ENCODE measurements around the gene BACE1.

Gene BACE1

DNA sequence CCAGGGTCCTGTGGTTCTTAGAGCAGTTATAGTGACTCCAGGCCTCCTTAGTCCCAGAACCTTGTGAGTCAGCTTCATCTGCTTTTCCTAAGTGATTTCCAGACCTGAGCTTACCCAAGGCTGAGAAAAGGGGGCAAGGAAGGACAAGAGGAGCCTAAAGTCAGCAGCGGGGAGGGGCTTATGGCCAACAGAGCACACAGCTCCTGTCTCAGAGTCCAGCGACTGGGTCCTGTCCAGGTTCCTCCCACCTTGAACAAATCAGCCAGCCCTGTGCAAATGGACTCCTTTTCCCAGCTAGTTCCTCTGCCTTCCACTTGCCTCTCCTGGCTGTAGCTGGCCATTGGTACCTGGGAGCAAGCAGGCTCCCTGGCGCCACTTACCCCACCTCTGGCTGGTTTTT, 10.9 kb downstream of the BACE1 start:
- no peak for DNase-seq

DNA sequence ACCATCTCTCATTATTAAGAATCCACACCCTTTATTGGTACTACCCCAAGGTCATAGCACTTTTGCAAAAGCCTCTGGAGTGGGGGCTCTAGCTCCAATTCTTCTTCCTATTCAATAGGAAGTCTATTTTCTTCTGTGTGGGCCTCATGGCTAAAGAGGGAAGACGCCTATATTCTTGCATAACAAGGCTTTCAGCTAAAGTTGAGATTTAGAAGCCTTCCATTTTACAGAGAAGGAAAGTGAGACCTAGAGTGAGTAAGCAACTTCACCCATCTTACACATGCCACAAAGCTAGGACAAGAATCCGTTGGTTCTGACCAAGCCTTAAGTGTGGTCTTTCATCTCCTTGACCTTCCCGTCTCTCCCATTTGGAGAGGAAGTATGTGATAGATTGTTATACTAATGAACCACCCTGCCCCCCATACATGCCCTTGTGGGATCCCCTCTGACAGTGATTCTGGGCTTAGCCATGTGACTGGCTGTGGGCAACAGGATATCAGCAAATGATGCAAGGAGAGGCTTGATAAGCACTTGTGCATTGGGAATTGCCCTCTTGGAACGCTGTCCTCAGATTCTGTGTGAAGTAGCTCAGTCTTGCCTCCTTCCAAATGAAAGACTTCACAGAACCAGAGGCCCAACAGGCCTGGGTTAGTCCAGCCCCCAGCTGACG, 12.3 kb downstream of the BACE1 start:
- DNase-seq, result no peak

DNA sequence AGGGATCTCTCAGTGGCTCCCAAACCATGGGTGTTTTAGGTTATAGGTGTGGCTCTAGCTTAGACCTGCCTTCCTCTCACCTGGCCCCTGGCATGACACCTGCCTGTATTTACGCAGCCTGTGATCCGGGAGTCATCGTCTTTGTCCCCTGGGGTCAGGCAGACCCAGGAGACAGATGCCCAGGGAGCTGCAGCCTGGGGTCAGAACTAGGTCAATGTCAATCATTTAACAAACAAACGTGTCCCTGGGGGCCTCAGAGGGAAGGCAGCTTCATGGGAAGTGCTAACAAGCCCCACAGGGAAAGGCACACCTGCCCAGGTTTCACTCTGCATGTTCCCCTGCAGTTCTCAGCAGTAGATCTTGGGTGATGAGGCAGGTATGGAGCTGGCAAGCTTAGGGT, 13.0 kb downstream of the BACE1 start:
- no peak for DNase-seq

DNA sequence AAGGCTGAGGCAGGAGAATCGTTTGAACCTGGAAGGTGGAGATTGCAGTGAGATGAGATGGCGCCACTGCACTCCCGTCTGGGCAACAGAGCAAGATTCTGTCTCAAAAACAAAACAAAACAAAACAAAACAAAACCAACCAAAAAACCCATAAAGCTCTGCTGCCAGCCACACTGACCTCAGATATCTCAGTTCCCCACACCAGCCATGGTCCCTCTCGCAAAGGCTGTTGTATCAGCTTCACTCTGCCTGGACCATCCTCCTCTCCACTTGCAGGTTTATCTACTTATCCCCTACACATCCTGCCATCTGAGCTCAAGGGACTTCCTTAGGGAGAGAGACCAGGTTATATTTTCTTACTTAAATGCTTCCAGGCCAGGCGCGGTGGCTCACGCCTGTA, 13.8 kb downstream of the BACE1 start:
- no peak for DNase-seq

DNA sequence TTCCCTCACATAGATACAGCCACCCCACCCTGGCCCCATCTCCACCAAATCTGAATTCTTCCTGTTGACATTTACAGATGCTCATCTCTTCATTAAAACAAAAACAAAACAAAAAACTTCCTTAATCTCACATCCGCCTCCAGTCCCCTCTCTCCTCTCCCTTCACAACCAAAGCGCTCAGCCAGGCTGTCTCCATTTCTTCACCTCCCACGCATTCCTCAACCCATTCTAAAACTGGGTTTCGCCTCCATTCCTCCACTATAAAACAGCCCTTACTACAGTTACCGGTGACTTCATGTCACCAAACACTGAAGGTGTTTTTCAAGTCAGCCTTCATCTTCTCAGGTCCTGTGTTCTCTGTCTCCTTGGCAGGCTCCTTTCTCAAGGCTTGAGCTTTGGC, 15.3 kb downstream of the BACE1 start:
- DNase-seq, result no peak

DNA sequence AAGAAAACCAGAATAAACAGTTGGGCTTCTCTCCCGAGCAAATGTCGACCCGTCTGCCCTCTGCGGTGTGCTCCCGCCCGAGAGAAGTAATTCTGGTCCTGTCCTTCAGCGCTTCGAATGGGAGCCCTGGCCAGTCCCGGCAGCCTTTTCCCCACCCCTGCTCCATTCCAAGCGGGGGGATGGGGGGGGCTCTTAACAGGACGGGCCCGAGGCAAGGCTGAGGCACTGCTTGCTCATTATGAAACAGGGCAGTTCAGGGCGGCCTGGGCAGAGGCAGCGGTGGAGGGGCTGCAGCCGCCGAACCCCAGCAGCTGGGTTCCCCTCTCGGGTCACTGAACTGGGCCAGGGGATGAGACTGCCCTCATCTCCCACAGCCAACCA, 15.8 kb downstream of the BACE1 start:
- no peak for DNase-seq

DNA sequence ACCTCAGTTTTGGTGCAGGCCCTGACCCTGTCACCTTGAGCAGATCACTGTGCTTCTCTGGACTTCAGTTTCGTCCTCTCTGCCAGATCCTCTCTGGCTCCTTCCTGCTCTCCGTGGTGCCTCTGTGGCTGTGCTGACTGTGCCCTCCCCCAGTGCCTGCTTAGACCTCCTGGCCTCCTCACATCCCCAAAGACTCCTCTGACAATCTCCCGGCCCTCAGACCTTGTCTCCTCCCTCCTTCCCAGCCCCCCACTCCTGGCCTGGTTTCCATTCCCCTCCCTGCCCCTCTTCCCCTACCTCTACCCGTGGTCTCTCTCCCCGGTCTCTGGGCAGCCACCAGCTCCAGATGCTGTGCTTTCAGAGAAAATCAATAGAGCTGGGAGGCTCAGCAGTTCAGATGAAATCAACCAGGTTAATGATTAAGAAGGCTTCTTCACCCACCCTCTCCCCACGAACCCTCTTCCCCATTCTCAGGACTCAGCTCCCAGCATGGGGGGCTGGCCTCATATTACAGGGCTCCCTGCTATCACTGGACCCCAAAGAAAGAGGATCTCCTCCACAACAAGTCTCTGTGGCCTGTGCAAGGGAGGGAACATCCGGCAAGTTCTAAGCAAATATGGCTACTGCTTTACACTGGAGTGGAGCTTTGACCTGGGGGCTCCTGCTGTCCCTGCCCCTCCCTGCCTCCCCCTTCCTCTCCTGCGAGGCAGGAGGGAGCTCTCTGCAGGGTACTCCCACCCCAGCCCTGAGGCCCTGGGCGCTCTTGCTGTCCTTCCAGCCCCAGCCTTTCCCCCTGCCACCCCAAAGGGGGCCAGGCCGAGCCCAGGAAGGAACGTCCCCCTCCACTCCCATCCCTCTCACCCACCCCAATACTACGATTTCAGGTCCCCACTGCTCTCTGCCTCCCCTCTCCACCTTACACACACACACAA, 16.4 kb downstream of the BACE1 start:
- DNase-seq, result no peak

DNA sequence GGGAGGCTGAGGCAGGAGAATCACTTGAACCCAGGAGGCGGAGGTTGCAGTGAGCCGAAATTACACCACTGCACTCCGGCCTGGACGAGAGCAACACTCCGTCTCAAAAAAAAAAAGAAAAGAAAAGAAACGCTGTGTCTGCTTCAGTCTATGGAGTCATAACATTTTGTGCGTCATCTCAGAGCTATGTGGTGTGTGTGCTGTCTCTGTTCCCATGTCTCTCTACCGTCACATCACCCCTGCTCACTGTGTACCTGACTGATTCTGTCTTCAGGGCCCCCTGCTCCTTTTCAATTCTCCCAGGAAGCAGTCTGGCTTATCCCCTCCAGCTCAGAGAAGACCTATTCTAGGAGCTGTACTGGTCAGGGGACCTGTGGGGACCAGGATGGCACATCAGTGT, 17.9 kb downstream of the BACE1 start:
- DNase-seq, result no peak

DNA sequence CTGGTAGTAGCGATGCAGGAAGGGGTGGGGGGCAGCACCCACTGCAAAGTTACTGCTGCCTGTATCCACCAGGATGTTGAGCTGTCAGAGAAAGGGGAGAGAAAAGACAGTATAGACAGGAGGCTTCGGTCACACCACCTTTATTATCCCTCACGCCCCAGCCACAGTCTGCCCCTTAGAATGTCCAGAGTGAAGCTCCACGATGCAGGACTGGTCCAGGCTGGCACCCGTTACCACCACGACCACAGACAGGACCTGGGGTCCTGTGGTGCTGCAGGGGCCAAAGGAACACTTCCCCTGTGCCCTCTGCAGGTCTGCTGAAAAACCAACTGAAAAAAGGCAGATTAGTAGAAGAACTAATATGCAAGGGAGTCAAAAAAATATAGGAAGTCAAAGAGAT, 19.2 kb downstream of the BACE1 start:
- DNase-seq, result no peak

DNA sequence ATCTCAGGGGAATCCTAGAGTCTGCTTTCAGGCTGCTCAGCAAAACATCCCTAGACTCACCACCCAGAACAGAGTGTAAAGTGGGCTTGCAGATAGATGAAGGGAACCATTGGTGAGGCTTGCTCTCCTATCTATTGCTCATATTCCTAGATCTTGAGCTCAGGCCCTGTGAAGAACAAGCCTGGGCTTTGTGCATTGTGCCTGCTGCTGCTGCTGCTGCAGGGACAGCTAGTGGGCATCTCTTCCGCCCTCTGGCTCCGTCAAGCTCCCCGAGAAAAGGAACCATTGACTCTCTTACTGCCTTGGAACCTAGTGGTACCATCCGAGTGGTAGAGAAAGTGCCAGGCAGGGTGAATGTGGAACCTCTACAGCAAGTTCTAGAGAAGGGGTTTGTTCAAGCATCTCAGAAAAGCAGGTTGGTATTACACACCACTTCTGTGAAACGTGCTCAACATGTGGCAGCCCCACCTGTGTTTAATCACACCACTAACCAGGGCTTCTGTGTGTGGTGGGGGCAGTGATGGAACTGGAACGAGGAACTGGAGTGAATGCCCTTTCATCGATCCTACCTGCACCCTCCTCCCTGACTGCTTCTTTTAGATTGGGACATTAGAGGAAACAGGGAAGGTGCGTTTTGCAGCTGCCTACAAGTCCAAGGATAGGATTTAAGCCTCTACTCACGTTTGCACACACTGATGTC, 20.5 kb downstream of the BACE1 start:
- DNase-seq, result no peak

DNA sequence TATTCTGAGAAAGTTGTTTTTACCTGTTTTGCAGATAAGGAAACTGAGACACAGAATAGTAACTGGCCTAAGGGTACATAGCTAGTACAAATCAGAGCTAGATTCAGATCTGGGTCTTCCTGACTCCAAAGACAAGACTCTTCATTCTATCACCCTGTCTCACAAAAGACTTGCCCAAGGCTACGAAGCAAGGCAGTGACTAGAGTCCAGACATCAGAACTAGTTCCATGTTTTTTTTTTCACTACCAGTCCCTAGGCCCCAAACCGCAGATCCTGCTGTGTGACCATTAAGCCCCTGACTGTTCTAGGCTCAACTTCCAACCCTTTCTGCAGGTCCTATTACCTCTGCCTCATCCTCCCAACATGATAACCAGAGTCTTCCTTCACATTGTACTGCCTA, 23.4 kb downstream of the BACE1 start:
- no peak for DNase-seq

DNA sequence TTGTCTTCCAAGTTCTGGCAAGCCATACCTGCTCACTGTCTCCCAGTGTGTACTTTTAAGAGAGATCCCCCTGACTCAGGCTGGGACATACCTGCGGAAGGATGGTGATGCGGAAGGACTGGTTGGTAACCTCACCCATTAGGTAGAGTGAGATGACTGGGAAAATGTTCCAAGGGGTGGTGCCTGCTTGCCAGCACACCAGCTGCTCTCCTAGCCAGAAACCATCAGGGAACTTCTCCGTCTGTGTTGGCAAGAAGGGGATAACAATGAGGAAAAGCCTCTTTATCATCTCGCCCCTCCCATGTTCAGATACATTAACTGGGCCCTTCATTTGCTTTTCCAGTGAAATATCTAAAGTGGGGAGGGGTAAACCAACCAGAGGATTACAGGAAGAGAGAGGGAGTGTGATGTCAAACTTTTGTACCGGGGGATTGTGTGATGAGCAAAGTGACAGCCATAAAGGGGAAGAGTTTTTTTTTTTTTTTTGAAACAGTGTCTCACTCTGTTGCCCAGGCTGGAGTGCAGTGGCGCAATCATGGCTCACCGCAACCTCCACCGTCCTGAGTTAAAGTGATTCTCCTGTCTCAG, 25.2 kb downstream of the BACE1 start, which contains the start of gene BACE1-AS:
Gene BACE1-AS, plus strand, starts transcription at position 538 of the 588 bp plus-strand sequence.
- DNase-seq, result no peak

DNA sequence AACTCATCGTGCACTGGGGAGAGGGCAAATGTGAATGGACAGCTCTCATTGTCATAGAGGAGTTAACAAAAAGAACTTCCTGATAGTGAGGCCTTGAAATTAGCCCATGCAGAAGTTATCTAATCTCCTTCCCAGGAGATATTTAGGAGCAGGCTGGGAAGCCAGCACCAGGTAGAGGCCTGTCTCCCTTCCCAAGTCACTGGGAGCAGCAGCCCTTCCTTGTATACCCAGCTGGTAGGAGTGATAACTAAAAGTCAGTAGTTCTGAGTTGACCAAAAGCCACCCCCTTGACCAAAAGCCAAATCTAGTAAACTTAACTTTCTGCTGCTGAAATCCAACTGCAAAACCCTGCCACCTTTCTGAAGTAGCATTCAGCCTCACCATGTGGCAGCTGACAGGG, 26.3 kb downstream of the BACE1 start:
- no peak for DNase-seq

DNA sequence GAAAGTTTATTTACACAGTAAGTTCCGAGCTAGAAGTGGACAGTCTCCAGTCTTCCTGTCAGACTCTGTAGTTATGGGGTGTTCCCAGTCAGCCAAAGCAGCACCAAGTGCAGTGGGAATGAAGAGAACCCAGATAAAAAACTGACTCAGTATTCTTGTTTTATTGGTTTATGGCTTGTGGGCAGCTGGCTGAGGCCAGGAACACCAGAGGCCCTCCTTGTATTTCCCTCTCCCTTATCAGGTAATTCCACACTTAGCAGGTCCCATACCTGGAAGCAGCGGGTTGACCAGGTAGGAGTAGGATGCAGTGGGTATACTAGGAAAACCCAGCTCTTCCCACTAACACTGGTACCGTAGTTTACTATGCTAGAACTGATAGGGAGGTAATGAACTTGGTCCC, 28.4 kb downstream of the BACE1 start:
- DNase-seq, result no peak

DNA sequence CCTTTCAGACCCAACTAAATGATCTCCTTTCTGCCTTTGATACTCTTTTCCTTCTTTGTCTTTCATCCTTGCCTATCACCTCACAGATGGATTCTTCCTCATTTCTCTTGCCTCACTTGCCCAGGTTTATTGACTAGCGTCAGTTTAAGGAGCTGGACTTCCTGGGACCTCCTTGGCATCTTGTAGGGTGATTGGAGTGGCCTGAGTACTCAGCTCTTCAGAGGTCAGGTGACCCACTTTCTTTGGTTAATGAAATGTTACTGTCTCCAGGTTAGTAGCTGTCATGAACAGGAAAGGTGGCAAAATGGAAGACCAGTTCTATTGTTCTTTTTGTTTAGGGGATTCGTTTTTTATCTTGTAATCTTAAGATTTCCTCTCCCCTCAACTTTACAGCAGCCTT, 29.5 kb downstream of the BACE1 start:
- DNase-seq, result no peak

DNA sequence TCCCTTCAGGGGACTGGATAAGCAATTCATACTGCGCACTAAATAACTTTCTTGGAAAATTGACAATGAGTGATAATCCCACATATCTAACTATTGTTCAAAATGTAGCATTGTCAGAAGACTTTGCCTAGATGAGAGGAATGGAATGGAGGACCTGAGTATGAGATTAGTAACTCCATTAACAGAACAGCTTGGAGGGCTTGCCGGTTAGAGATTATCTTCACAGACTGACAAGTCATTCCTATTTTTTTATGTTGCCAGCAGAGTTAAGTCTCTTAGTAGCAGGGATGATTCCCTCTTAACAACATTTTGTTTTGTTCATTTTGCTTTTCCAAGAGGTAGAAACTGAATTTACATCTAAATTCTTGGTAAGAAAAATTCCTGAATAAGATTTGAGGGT, 32.0 kb downstream of the BACE1 start:
- DNase-seq, result no peak

DNA sequence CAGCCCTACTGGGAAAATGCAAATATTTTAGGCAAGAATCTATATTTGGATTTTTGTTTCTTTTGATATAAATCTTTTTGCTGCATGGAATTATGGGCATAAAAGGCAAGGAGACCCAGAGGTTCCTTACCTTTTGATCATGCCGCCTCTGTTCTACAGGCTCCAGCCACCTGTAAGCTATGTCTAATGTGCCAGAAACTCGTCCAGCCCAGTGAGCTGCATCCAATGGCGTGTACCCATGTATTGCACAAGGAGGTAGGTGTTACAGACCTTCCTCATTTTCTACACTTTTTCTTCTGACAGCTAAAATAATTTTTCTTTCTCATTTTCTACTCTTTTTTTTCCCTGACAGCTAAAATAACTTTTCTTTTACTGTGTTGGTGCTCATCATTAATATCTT, 33.1 kb downstream of the BACE1 start:
- DNase-seq, result no peak

DNA sequence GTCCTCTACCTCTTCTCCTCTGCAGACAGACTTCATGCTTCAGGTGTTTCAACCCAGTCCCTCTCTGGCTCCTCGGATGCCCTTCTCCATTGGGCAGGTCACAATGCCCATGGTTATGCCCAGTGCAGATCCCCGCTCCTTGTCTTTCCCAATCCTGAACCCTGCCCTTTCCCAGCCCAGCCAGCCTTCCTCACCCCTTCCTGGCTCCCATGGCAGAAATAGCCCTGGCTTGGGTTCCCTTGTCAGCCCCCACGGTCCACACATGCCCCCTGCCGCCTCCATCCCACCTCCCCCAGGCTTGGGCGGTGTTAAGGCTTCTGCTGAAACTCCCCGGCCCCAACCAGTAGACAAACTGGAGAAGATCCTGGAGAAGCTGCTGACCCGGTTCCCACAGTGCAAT, 34.2 kb downstream of the BACE1 start:
- DNase-seq, result no peak

DNA sequence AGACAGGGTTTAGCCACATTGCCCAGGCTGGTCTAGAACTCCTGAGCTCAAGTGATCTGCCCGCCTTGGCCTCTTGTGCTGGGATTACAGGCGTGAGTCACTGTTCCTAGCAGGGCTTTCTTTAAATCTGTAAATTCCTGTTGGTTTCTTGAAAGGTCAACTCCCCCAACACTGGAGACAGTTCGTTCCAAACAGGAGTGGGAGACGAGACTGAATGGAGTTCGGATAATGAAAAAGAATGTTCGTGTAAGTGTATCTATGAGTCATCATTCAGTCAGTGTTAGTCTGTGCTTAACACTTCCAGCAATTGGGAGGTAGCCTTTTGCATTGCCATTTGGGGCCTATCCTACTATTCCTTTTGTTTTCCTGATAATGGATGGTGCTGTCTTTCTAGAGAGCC, 34.9 kb downstream of the BACE1 start:
- DNase-seq, result no peak

DNA sequence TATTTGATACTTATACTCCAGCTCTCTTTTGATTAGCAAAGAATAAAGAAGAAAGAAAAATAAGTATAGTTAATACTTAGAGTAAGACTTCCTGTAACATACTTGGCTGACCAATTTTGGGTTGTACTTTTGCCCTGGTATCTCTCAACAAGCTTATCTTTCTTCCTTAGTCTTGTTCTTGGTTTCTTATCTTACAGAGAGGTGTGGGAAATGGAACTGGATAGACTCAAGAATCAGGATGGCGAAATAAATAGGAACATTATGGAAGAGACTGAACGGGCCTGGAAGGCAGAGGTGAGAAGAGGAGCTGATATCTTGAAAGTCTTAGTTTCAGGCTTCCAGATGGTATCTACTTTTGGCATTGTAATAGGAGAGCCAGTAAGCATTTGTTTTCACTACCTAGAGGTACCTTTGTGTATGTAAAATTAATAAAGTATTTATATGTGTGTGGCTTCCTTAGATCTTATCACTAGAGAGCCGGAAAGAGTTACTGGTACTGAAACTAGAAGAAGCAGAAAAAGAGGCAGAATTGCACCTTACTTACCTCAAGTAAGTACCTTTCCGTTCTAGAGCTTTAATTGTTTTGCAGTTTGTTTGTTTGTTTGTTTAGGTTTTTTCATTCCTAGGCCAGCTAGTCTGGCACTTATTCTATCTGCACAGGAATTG, 36.2 kb downstream of the BACE1 start:
- DNase-seq, result no peak

DNA sequence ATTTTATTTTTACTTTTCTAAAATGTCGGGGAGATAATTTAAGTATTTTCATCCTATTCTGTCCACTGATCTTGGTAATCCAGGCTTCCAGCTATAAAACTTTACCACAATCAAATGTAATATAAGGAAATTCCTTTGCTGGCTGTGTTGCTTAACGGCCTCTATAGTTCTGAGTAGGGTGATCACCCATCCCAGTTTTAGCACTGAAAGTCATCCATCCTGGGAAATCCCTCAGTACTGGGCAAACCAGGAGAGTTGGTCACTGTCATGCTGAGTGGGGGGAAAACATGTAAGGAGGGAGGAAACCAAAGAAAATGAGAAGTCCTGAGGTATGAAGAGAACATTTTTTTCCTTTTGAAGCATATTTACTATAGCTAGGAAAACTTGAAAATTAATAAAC, 37.7 kb downstream of the BACE1 start:
- no peak for DNase-seq

DNA sequence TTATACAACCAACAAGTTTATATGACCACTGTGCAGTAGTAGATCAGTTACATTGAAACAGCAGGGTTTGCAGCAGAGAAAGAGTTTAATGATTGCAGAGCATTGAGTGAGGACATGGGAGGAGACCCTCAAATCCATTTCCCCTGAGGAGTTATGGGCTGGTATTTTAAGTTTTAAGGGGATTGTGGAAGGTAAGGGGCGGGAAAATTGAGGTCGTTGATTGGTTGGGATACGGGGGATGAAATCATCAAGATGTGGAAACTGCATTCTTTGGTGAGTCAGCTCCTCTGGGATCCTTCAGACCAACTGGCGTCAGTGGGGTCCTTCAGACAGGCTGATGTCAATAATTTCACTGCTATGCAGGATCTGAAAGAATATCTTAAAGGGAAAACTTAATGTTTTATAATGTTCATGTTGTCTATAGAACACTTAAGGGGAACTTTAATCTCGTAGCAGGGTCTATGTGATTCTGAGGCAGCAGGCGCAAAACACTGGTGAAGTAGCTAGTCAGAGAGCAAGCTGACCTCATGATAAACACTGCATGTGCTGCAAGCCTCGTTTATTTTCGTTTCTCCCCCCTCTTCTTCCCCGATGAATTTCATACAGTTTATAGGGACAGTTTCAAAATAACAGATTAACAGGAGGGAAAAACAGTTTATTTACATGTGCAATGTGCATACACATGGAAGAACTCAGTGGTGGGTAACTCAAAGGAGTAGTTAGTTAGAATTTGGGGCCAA, 42.3 kb downstream of the BACE1 start:
- no peak for DNase-seq

All from NCI-H446 (cell line).